GM04504 (cell line): Measurements from ENCODE around the gene RAB3GAP2.
"Not testable (repeated sequence)": the region's sequence is repeated elsewhere in the genome, so short reads cannot be mapped to it uniquely, and the experiment has no call there.

Source experiments
- DNase-seq: peaks from one replicate; pipeline ENCODE4 v3.0.0-alpha.2; 2012; ENCODE audit warnings: low read depth

RAB3GAP2 gene

DNA sequence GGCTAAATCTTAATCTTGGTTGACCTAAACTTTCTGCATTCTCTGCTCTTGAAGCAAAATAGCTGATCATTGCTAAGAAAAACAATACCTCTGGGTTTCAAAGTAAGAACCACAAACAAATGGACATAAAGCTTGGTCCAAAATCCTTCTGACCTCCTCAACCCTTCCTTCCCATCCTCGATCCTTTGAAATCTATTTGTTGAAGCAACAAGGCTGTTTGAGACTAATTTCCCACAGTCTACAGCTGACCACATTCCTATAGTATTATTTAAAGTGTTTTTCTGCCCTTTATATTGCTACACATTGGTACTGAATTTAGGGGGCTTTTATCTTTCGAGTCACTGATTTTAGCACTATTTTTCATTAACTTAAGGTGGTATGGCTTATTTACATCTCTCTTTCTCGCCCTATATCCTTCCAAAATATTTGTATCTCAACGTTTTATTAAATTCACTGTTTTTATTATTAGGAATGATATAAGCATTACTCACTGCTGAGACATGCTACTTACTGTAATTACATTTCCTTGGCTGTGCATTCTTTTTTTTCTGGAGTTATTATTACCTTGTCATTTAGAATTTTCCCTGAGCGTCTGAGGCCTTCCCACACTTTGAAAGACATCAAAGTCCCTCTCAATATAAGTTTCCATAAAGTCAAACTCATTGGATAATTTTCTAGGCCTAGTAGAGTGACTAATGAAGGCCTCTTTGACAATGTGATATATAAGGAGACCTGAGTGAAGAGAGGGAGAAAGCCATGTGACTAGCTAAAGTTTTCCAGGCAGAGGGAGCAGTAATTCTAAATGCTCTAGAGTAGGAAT, 73.9 kb downstream of the RAB3GAP2 start:
- no peak for DNase-seq

DNA sequence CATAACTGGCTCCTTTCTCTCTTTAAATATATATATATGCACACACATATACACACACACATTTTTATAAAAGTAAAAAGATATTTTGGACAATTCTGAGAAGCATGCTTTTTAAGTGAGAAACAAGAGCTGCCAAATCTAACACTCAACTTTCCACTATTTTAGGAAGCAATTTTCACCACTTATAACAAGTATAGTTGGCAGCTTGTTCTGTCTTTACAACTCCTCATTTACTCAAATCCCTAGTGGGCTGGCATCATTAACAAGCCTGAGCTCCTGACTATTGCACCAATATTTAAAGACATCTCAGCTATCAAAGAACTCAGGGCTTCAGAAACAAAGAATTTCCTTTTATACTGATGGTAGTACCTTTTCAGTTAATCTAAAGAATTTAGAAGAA, 76.6 kb downstream of the RAB3GAP2 start:
- no peak for DNase-seq

DNA sequence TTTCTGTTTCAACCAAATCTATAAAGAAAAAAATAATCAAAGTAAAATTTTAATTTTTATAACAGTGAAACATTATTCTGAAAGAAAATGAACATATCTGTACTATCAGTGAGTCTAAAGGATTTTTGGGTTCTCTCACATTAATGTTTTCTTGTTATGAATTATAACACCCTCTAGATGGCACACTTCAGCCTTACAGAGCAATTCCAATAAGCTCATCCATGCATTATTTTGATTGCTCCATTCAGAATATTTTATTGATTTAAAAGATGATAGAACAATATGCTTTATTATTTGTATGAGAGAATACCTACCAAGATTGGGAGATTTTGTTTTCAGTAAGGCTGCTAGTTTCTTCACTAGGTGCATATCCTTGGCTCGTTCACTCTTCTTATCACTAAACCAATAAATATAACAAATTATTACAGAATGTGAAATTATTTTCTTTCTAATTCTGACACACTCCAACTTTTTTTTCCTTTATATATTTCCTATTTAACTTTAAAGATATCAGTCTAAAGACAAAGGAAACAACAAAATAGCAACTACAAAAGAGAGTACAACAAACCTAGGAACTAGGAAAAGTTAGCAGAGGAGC, 82.4 kb downstream of the RAB3GAP2 start:
- DNase-seq: no peak

DNA sequence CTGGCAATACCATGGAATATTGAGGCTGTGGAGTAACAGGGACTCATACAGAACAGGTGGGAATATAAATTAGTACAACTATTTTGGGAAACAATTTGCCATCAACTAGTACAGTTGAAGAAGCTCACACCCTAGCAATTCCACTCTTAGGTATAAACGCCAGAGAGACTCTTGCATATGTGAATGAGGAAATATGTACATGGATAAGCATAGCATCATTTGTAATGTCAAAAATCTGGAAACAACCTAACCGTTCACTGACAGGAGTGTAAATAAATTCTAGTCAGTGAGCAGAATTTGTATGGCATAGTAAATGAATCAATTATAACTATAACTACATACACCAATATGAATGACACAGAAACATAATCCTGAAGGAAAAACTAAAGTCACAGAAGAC, 83.7 kb downstream of the RAB3GAP2 start:
- no peak for DNase-seq

DNA sequence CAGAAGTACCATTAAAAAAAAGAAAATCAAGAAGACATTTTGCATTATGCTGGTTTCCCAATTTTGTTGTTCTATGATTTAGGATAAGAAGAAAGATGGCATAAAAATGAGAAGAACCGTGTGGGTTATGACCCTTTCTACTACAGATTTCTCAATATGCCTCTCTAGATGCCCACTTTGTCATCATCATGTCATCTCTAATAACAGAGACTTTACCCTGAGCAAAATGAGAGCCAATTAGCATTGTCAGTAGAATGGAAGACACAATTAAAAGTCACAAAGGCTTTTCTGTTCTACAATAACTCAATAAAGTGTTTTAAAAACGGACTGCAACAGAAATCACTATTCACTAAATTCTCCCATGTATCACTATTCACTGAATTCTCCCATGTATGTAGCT, 85.5 kb downstream of the RAB3GAP2 start:
- DNase-seq: no peak

DNA sequence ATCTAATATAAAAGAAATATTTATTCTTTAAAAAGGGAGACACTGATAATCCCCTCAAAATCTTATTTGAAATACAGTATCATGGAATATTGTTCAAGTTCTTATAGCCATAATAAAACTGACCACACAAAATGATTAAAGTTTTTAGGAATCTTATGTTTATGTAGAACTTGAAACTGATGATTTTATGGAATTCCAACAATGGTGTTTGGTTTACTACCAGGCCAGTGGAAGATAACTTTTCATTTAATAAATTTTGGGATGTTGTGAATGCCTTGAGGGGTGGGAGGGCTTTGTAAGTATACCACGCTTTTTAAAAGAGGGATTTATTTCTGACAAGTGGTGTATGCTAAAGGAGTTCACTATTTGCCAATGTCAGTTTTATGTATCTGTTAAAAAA, 87.7 kb downstream of the RAB3GAP2 start:
- DNase-seq: no peak

DNA sequence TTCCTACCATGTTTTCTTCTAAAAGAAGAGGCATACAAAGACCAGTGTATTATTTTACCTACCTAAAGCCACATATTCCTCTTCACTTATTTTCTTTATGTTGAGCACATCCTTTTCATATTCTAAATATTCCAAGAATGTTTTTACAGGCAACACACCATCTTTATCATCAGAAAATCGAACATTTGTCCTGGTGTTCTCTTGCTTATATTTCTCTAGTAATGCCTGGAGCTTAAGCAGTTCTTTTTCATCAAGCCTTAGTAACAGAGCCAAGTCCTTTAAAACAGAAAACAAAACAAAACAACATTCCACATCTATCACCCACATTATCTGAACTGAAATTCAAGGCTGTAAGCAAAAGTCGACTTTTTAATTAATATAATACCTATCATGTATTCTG, 89.6 kb downstream of the RAB3GAP2 start:
- DNase-seq: no peak

DNA sequence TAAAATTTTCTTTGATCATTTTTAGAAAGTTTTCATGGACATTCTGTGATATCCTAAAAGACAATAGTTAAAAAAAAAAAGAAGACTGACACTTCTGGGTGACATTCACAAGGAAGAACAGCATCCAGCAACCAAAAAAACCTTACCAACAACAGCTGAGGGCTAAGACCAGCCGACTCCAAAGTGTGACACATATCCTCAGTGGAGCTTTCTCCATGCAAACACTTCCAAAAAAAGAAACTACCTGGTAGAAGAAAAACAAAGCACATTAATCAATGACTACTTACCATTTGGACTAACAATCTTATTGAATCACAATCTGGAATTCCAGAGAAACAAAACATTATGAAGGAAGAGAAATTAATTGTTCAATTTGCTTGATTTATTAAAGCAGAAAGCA, 90.1 kb downstream of the RAB3GAP2 start:
- DNase-seq: no peak

DNA sequence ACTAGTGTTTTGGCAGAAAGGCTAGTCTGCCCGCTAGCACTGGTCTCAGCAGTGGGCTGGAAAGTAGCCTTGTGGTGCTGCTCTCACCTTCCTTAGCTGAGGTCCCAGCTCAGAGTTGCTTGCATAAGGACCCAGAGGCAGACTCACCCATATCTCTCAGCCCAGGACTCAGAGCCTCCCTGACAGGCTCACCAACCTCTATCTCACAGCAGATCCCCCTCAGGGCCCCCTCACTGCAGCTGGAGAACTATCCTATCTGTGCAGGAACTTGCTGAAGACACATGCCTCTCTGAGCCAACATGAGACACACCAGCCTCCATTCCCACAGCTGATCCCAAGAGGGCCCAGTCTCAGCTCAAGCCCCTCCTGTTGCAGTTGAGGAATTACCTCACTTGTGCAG, 95.7 kb downstream of the RAB3GAP2 start:
- DNase-seq: no peak

DNA sequence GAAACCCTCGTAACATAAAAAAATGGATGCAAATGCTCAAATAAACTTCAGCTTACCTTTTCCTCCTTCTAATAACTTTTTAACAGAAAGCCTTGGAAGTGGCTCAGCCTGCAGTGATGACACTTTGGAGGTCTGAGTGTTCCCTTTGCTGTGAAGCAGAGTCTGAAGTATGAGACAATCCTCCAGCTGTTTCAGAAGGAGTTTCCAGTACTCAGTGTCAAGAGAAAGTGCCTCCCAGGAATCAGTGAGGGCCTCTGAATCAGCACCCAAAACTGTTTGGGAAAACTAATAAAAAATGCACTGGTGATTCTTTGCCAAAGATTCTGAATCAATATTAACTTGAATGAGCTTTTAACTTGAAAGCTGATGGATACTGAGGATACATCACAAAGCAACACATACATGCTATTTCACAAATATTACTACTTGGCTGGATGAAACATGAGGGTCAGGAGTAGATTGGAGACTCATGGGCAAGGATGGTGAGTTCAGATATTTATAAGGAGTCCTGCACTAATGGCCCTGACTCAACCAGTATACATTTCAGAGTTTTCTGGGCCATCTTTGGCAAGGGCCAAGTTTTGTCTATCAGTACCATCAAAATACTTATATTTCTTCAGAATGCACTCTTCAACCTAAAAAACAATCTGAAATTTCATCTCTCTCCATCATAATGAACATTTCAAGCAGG, 101.3 kb downstream of the RAB3GAP2 start:
- no peak for DNase-seq

DNA sequence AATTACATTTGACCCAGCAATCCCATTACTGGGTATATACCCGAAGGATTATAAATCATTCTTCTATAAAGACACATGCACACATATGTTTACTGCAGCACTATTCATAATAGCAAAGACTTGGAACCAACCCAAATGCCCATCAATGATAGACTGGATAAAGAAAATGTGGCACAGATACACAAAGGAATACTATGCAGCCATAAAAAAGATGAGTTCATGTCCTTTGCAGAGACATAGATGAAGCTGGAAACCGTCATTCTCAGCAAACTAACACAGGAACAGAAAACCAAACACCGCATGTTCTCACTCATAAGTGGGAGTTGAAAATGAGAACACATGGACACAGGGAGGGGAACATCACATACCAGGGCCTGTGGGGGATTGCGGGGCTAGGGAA, 102.4 kb downstream of the RAB3GAP2 start:
- not testable (repeated sequence) for DNase-seq

DNA sequence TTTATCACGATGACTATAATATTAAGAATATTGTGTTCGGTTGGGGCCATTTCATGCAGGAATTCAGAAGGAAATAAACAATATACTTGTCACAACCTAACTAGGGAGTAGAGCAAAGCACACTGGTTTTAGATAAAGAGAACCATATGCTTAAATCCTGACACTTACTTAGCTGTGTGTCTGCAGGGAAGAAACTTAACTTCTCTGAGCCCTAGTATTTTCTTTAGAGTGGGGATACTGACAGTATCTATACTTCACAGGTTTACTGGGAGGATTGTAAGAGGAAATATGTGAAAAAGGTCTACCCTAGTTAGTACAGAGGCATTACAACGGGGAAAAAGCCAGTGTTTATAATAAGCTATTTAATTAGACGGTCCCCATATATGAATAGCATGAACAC, 105.4 kb downstream of the RAB3GAP2 start:
- DNase-seq: no peak

DNA sequence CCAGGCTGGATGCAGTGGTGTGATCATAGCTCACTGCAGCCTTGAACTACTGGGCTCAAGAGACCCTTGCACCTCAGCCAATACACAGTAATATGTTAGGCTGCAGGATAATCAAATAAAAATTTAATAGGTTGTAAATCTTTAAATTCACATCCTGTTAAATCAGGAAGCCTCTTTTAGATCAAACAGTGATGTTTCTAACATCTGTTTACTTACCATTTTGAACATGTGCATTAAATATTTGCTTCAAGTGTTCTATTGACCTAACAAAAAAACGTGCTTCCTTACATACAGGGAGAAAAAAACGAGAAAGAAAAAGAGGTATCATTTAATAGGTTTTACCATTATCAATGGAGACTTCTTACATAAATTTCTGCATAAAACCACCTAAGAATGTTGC, 107.7 kb downstream of the RAB3GAP2 start:
- no peak for DNase-seq

DNA sequence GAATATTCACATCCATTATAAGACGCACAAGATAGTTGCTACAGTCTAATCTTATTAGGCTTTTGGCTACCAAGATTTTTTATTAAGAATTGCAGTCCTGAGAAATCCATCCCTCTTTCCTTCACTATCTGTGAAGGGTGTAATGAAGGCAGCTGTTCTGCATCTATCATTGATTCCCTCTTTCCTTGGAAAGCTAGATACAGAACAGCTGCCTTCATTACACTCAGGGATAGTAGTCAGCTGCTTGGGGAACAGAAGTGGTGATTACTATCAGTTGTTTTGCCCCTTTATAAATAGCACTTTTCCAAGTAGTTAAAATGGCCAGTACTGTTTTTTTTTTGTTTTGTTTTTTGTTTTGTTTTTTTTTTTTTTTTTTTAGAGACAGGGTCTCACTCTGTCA, 108.1 kb downstream of the RAB3GAP2 start:
- DNase-seq: no peak

DNA sequence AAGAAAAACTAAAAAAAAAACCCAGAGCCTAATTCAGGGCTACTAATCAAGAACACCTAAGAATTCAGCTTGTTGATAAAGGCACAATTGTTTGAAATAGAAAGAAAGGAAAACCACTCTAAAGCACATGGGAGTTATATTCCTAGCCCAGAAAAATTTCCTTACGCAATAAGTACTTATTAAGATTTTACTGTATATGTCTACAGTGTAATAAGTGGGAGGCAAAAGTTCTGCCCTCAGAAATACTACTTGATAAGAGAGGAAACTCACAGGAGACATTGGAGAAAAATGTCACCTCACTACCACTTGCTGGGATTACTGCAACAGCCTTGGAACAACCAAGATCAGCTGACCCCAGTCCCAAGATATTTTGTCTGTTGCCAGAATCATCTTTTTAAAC, 112.2 kb downstream of the RAB3GAP2 start:
- no peak for DNase-seq

DNA sequence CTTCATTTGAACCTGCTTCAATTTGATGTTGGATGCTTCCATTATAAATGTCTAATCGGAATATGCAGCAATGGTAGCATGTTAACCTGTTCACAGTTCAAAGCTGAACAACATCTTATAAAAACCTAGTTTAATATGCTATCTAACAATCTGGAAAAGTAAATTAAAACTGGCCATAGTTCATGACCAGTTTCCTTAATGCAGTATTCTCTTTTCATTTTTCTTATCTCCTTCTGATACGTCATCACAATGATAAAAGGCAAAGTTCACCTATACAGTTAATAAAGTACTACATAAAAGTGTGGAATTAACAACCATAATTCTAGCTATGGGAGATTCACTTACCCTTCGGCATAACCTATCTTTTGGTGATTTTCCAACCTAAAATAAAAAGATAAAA, 113.2 kb downstream of the RAB3GAP2 start:
- DNase-seq: no peak

DNA sequence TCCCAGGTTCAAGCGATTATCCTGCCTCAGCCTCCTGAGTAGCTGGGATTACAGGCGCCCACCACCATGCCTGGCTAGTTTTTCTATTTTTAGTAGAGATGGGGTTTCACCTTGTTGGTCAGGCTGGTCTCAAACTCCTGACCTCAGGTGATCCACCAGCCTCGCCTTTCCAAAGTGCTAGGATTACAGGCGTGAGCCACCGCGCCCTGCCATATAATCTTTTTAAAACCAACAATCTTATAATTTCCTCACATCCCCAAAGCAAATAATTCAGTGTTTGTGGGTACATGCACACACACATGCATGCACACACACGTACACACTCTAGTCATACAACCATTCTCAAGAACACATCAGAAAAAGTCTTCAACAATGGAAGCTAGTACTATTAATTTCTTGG, 113.7 kb downstream of the RAB3GAP2 start:
- DNase-seq: not testable (repeated sequence)

DNA sequence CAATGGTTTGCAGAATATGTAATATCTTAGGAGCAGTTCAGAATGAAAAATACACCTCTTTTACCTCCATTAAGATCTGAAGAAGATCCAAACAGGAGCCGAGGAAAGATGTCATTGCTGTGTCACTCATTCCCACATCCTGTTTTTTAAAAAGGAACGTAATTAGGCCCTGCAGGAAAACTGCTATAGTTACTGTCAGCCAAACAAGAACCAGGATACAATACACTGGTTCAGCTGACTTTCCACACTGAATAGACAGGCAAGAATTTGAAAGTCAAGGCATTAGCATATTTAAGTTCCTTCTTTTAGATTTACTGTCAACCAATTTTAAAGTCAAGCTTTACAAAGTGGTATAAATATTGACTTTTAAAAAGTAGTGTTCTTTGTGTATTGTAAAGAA, 114.5 kb downstream of the RAB3GAP2 start:
- DNase-seq: no peak

DNA sequence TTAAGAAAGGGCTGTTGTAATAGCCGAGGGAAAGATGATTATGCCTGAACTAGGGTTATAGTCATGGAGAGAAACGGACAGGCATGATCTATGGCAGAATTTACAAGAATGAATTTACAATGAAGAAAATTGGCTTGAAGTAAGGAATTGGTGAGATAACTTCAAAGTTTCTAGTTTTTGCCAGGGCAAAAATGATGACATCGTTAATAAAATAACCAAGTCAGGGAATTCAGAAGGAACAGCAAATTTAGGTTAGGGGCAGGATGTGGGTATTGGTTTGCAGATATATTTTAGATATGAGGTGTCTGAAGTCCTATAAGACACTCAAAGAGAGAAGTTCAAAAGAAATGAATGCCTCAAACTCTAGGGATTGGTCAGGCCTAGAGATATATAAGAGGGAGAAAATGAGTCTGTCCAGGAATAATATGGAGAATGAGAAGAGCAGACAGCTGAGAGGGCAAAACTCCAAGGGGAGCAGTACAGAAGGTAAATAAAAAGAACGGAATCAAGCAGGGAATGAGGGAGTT, 115.6 kb downstream of the RAB3GAP2 start:
- no peak for DNase-seq

DNA sequence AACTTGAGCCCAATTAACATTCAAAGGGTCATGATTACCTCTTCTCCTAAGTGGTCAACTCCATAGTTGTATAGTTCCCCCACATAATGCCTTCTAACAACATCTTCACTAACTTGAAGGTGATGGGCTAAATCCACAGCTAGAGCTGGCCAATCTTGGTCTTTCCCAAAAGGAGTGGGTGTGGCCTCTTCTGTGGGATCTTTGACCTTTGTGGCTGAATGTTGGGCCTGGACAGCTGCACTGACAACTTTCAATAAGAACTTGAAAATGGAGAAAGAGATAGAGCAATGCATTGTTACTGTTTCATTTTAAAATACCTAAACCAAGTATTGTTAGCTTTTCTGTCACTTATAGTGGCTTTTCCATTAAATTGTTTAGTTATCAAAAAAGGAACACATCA, 119.1 kb downstream of the RAB3GAP2 start:
- DNase-seq: no peak

DNA sequence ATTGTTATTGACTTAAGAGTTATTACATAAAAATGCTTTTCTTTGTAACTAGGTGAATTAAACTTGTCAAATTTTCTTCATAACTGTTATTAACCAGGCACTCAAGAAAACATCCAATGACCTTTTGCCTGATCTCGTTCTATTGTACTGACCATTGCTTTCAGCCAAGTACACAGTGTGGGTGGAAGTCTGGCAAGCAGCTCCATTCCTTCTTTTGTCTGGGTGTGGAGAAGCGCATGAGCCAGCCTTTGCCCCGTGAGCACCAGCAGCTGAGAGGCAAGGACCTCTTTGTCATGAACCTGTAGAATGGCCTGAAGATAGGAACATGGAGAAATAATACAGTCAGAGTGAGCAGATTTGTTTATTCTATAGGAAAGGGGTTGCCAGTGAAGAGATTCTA, 120.8 kb downstream of the RAB3GAP2 start:
- DNase-seq: no peak

DNA sequence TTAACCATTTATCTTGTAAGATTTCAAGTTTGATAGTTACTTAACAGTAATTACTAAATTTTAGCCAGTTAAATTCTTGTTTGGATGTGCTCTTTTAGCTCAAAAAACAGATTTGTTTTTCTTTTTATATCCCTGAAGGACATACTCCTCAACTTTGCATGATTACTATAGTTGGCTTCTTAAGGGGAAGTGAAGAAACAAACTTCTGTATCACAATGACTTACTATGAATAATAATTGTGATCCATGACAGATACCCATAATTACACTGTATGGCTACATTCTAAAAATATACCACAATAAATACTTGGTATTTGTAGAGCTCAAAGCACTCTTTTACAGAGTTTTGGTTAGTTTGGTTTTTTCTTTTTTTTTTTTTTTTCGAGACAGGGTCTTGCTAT, 122.5 kb downstream of the RAB3GAP2 start:
- no peak for DNase-seq

DNA sequence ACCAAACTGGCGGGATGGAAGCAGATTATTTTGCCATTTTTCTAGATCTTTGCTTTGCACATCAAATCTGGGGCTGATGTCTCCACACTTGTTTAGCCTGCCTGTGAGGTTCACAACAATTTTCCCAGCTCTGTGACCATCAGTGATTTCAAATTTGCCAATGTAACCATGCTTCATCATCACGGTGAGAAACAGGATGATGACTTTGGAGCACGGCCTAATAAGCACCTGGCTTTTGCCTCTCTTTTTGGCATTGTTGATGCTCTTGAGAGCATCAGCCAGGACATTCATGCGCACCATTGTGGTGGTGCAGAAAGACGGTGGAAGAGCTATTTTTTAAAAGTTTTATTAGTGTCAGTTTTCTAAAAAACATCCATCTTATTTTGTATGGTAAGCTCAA, 128.2 kb downstream of the RAB3GAP2 start:
- DNase-seq: no peak
